Measurements from ENCODE around the gene GPSM1.

Gene GPSM1

GRCh38 chr9:136326061-136326760 is 1.1 kb upstream of the GPSM1 start:
- Histone ChIP-seq H3K27me3 (ENCODE audit: insufficient read depth, low read length, poor library complexity, severe bottlenecking) (no peaks in the 10 kb centered on the region), H3K9me3 (ENCODE audit: insufficient read depth, low read depth, low read length) (no peaks in the 10 kb centered on the region), H3K4me3 (ENCODE audit: low read length, poor library complexity, severe bottlenecking) (no peak overlapping the region), H2AFZ (ENCODE audit: low read length) (no peak overlapping the region), H3K9me2 (replicated peaks; ENCODE audit: low read depth, low read length) (no peaks in the 10 kb centered on the region), H3F3A (ENCODE audit: low read depth) (no peaks in the 10 kb centered on the region), H3K79me2 (ENCODE audit: insufficient read depth, low read length) (peaks cover 28% of the 10 kb centered on the region), H4K20me1 (ENCODE audit: insufficient read depth, low read length, poor library complexity, severe bottlenecking) (peaks cover 10% of the 10 kb centered on the region), H3K4me2 (ENCODE audit: low read depth, low read length, poor library complexity, severe bottlenecking) (peak overlapping the region; percentile 57), H3K4me1 (ENCODE audit: insufficient read depth, low read length, poor library complexity, severe bottlenecking) (peaks cover 25% of the 10 kb centered on the region), H3K36me3 (ENCODE audit: insufficient read depth, low read length) (no peaks in the 10 kb centered on the region), H3K9ac (ENCODE audit: low read depth, low read length, poor library complexity, severe bottlenecking) (peak overlapping the region; percentile 44)
- no peak for TF ChIP-seq CTCF (conservative IDR thresholded peaks at IDR 0.05; ENCODE audit: low read length)
- no peak for TF ChIP-seq EZH2phosphoT487 (IDR thresholded peaks at IDR 0.05; ENCODE audit: borderline replicate concordance)

- TF ChIP-seq EZH2phosphoT487 (IDR thresholded peaks at IDR 0.05; ENCODE audit: borderline replicate concordance) (no peak), CTCF (conservative IDR thresholded peaks at IDR 0.05; ENCODE audit: low read length) (no peak)
- Histone ChIP-seq H3K9ac (ENCODE audit: low read depth, low read length, poor library complexity, severe bottlenecking) (peak overlapping the region; percentile 44), H3K79me2 (ENCODE audit: insufficient read depth, low read length) (peaks cover 28% of the 10 kb centered on the region), H3K9me2 (replicated peaks; ENCODE audit: low read depth, low read length) (no peaks in the 10 kb centered on the region), H2AFZ (ENCODE audit: low read length) (peak overlapping the region; percentile 45; the same call in 1 of the 2 replicates), H4K20me1 (ENCODE audit: insufficient read depth, low read length, poor library complexity, severe bottlenecking) (peaks cover 10% of the 10 kb centered on the region), H3K4me2 (ENCODE audit: low read depth, low read length, poor library complexity, severe bottlenecking) (peak overlapping the region; percentile 57), H3K36me3 (ENCODE audit: insufficient read depth, low read length) (no peaks in the 10 kb centered on the region), H3K4me3 (ENCODE audit: low read length, poor library complexity, severe bottlenecking) (peak overlapping the region; percentile 93), H3F3A (ENCODE audit: low read depth) (no peaks in the 10 kb centered on the region), H3K4me1 (ENCODE audit: insufficient read depth, low read length, poor library complexity, severe bottlenecking) (peaks cover 25% of the 10 kb centered on the region), H3K27me3 (ENCODE audit: insufficient read depth, low read length, poor library complexity, severe bottlenecking) (no peaks in the 10 kb centered on the region), H3K9me3 (ENCODE audit: insufficient read depth, low read depth, low read length) (no peaks in the 10 kb centered on the region)
Observed at GRCh38 chr9:136326761-136327303, 507 bp upstream of the GPSM1 start.

DNA sequence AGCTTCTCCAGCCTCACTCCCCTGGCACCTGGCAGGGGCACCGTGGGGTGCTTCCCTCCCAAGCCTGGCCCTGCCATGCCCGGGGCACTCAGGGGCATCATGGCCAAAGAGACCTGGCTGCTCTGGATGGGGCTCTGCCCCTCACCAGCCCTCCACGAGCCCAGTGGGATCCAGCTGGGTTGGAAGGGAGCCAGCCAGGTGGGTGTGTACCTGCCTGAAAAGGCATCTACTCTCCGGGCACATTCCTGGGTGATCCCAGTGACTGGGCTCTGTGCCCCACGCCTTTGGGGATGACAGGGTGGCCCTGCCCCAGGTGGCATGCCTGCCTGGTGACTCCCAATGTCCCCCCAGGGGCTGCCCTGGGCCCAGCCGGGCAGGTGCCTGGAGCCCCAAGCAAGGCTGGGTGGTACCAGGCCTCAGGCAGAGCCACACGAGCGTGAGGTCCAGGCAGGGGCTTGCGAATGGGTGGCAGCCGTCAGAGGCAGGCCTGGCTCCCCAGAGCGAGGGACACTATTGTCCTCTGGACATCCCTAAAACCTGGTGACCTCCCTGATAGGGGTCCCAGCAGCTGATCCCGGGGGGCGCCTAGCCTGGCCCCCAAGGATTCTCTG is 777 bp downstream of the GPSM1 start:
- H3K27me3 ChIP-seq (ENCODE audit: insufficient read depth, low read length, poor library complexity, severe bottlenecking) = no peaks in the 10 kb centered on the region
- no peaks in the 10 kb centered on the region for H3K9me2 ChIP-seq (replicated peaks; ENCODE audit: low read depth, low read length)
- H3K4me3 ChIP-seq (ENCODE audit: low read length, poor library complexity, severe bottlenecking) = peak overlapping the region; percentile 93
- H3K79me2 ChIP-seq (ENCODE audit: insufficient read depth, low read length) = peaks cover 28% of the 10 kb centered on the region
- peaks cover 10% of the 10 kb centered on the region for H4K20me1 ChIP-seq (ENCODE audit: insufficient read depth, low read length, poor library complexity, severe bottlenecking)
- no peaks in the 10 kb centered on the region for H3F3A ChIP-seq (ENCODE audit: low read depth)
- peak overlapping the region; percentile 98 for H3K4me2 ChIP-seq (ENCODE audit: low read depth, low read length, poor library complexity, severe bottlenecking)
- TF ChIP-seq CTCF (conservative IDR thresholded peaks at IDR 0.05; ENCODE audit: low read length) = no peak
- TF ChIP-seq EZH2phosphoT487 (IDR thresholded peaks at IDR 0.05; ENCODE audit: borderline replicate concordance) = no peak
- no peaks in the 10 kb centered on the region for H3K9me3 ChIP-seq (ENCODE audit: insufficient read depth, low read depth, low read length)
- H3K36me3 ChIP-seq (ENCODE audit: insufficient read depth, low read length) = no peaks in the 10 kb centered on the region
- H3K9ac ChIP-seq (ENCODE audit: low read depth, low read length, poor library complexity, severe bottlenecking) = peak overlapping the region; percentile 82
- H2AFZ ChIP-seq (ENCODE audit: low read length) = no peak overlapping the region
- H3K4me1 ChIP-seq (ENCODE audit: insufficient read depth, low read length, poor library complexity, severe bottlenecking) = peaks cover 25% of the 10 kb centered on the region
